HepG2 (cell line): Measurements from ENCODE around the gene SYP. TPM values are rescaled to one million over a fixed set of nuclear protein-coding genes. Genes with fewer than 3 reads are reported as not detected.

Source experiments
- ATAC-seq: fragments of 200-7000 bp; cut with Tn5 transposase; 3 replicates; pipeline ENCODE4 v1.9.1; 2020; ENCODE audit warnings: mild to moderate bottlenecking, moderate library complexity
- BruUV-seq: library from RNA; stranded (reverse); fragments of 400-500 nt; replicated peaks from 2 replicates; lab custom pipeline; 2021; lab: Mats Ljungman, UMichigan
- CTCF ChIA-PET: fragments of 300-600 bp; formaldehyde crosslinking; extraction: SDS; loops from one replicate; lab custom pipeline; 2021; ENCODE audit warnings: low total read pairs, inconsistent platforms, low intra/inter-chr PET ratio; lab: Yijun Ruan, JAX
- POLR2A ChIA-PET: fragments of 350-600 bp; sonication (Branson Sonifier 250); formaldehyde crosslinking; loops from one replicate; lab custom pipeline; 2020; ENCODE audit warnings: antibody characterized with exemption, inconsistent platforms; lab: Yijun Ruan, JAX
- DNase-seq: peaks from one replicate; pipeline ENCODE4 v3.0.0-alpha.2; 2015; ENCODE audit warnings: low spot score
- FAIRE-seq: peaks from 3 replicates; lab custom pipeline; 2011; peaks lifted over from hg19 to GRCh38; lab: Jason Lieb, UNC
- H2AFZ ChIP-seq: one replicate; pipeline ENCODE4 v1.6.1; 2011; ENCODE audit warnings: low read length, inconsistent platforms
- H3K27ac ChIP-seq: fragments of 300-600 bp; 3 replicates; pipeline ENCODE4 v1.8.0; 2011; ENCODE audit warnings: mixed run types, mild to moderate bottlenecking, mixed read lengths, low read length, inconsistent platforms; ENCODE audit not compliant: insufficient read depth; ENCODE audit errors: extremely low read length
- H3K27me3 ChIP-seq, 2 experiments: fragments of 200-600 bp in 1 of 2; 2 replicates in 1 of 2; 3 replicates in 1 of 2; pipeline versions ENCODE4 v1.6.0 to v1.8.0; 2011; ENCODE audit warnings: low read length in 2 of 2, mild to moderate bottlenecking in 2 of 2, moderate library complexity in 2 of 2, inconsistent platforms in 1 of 2; ENCODE audit not compliant: insufficient read depth in 2 of 2, control insufficient read depth in 1 of 2
- H3K36me3 ChIP-seq, 2 experiments: fragments of 200-600 bp in 1 of 2; replicated peaks in 1 of 2; 2 replicates in 1 of 2; 3 replicates in 1 of 2; pipeline versions ENCODE4 v1.5.1 to v1.8.0; 2011; ENCODE audit warnings: low read length in 2 of 2, inconsistent platforms in 1 of 2; ENCODE audit not compliant: insufficient read depth in 2 of 2, control insufficient read depth in 1 of 2
- H3K4me1 ChIP-seq: 2 replicates; pipeline ENCODE4 v1.5.1; 2012; ENCODE audit warnings: low read length, inconsistent platforms; ENCODE audit not compliant: insufficient read depth
- H3K4me2 ChIP-seq: 2 replicates; pipeline ENCODE4 v1.6.0; 2011; ENCODE audit warnings: low read depth, low read length, inconsistent platforms
- H3K4me3 ChIP-seq, 3 experiments: fragments of 200-600 bp in 1 of 3; sonication (generic), shearing (Covaris generic) in 1 of 3; replicated peaks in 1 of 3; 2 replicates each; pipeline ENCODE4 v1.5.1; 2011 to 2016; ENCODE audit warnings: low read length in 3 of 3, inconsistent platforms in 2 of 3, low read depth in 2 of 3, mild to moderate bottlenecking in 2 of 3, control low read depth in 1 of 3, mixed read lengths in 1 of 3; ENCODE audit not compliant: insufficient read depth in 1 of 3
- H3K79me2 ChIP-seq: one replicate; pipeline ENCODE4 v1.6.1; 2011; ENCODE audit warnings: low read length, inconsistent platforms; ENCODE audit not compliant: insufficient read depth
- H3K9ac ChIP-seq: 2 replicates; pipeline ENCODE4 v1.6.0; 2011; ENCODE audit warnings: mild to moderate bottlenecking, low read depth, low read length, inconsistent platforms; ENCODE audit not compliant: insufficient read depth
- H3K9me3 ChIP-seq: 2 replicates; pipeline ENCODE4 v1.5.1; 2012; ENCODE audit warnings: mild to moderate bottlenecking, low read length
- H4K20me1 ChIP-seq: 2 replicates; pipeline ENCODE4 v1.6.0; 2011; ENCODE audit warnings: inconsistent platforms, mild to moderate bottlenecking, low read length, moderate library complexity; ENCODE audit not compliant: insufficient read depth
- CC2D1A ChIP-seq: sonication (generic); formaldehyde crosslinking; IDR thresholded peaks from 2 replicates; pipeline ENCODE4 v1.8.1; 2023; ENCODE audit warnings: mild to moderate bottlenecking, missing genetic modification reagents
- CREB3 ChIP-seq: sonication (generic); formaldehyde crosslinking; IDR thresholded peaks from 2 replicates; pipeline ENCODE4 v1.5.0; 2020; ENCODE audit warnings: missing genetic modification reagents
- ERF ChIP-seq: IDR thresholded peaks from 2 replicates; pipeline ENCODE4 v1.6.1; 2018; ENCODE audit warnings: missing biosample characterization, missing genetic modification reagents
- ETV5 ChIP-seq: IDR thresholded peaks from 2 replicates; pipeline ENCODE4 v1.6.1; 2018; ENCODE audit warnings: missing biosample characterization, missing genetic modification reagents, inconsistent platforms, borderline replicate concordance
- HNRNPH1 ChIP-seq: fragments of 200-400 bp; formaldehyde crosslinking; optimal IDR thresholded peaks from 2 replicates; pipeline ENCODE3; 2017; ENCODE audit warnings: mild to moderate bottlenecking, low read depth, low read length
- MAF1 ChIP-seq: sonication (generic); formaldehyde crosslinking; IDR thresholded peaks from 2 replicates; pipeline ENCODE4 v1.5.0; 2020; ENCODE audit warnings: missing genetic modification reagents, borderline replicate concordance
- PCBP1 ChIP-seq: fragments of 200-400 bp; formaldehyde crosslinking; IDR thresholded peaks from 2 replicates; pipeline ENCODE4 v1.6.1; 2017; ENCODE audit warnings: mild to moderate bottlenecking, low read depth, low read length, borderline replicate concordance
- SMAD9 ChIP-seq: sonication (generic); formaldehyde crosslinking; IDR thresholded peaks from 2 replicates; pipeline ENCODE4 v1.5.1; 2020; ENCODE audit warnings: mild to moderate bottlenecking, missing genetic modification reagents
- SPEN ChIP-seq: sonication (generic); formaldehyde crosslinking; IDR thresholded peaks from 2 replicates; pipeline ENCODE4 v1.5.1; 2020; ENCODE audit warnings: low read depth, mild to moderate bottlenecking, missing genetic modification reagents
- ZGPAT ChIP-seq: IDR thresholded peaks from 2 replicates; pipeline ENCODE4 v1.6.1; 2016; ENCODE audit warnings: mild to moderate bottlenecking
- ZNF253 ChIP-seq: sonication (generic); formaldehyde crosslinking; IDR thresholded peaks from 2 replicates; pipeline ENCODE4 v1.8.0; 2022; ENCODE audit warnings: mild to moderate bottlenecking, missing genetic modification reagents, borderline replicate concordance
- ZNF30 ChIP-seq: sonication (generic); formaldehyde crosslinking; IDR thresholded peaks from 2 replicates; pipeline ENCODE4 v1.5.0; 2020; ENCODE audit warnings: mild to moderate bottlenecking, missing genetic modification reagents
- ZNF431 ChIP-seq: sonication (generic); formaldehyde crosslinking; IDR thresholded peaks from 2 replicates; pipeline ENCODE4 v1.9.0; 2022; ENCODE audit warnings: missing genetic modification reagents, low read depth, mild to moderate bottlenecking, borderline replicate concordance
- ZNF589 ChIP-seq: sonication (generic); formaldehyde crosslinking; conservative IDR thresholded peaks from 2 replicates; pipeline ENCODE4 v1.8.0; 2022; ENCODE audit warnings: mild to moderate bottlenecking, moderate library complexity, missing genetic modification reagents
- ZNF615 ChIP-seq: sonication (generic); formaldehyde crosslinking; IDR thresholded peaks from 2 replicates; pipeline ENCODE4 v1.5.0; 2020; ENCODE audit warnings: mild to moderate bottlenecking, missing genetic modification reagents, borderline replicate concordance
- WGBS: methylation state at CpG from one replicate; pipeline ENCODE4 v1.1.6; 2017; ENCODE audit warnings: low lambda C conversion rate; 5-methylcytosine and 5-hydroxymethylcytosine counted together
- in situ Hi-C: cut with HindIII; loops from 2 replicates; pipeline ENCODE4 v1.10.0; 2017; ENCODE audit warnings: low pct_unique_long_range_greater_than_20kb; ENCODE audit not compliant: extremely low pct_ligation_motif_present
- intact Hi-C: fragments of 100-400 bp; cut with micrococcal nuclease; formaldehyde crosslinking; loops from one replicate; pipeline ENCODE4 v1.10.0; 2022; ENCODE audit not compliant: unreplicated experiment
- polyA plus RNA-seq, 8 experiments: library from polyadenylated mRNA; depleted of rRNA in 3 of 8; stranded (reverse) in 7 of 8; unstranded in 1 of 8; fragments of >200 nt; fragmentation: Illumina TruSeq in 4 of 8; extraction: Trizol in 4 of 8; gene quantifications; 2 replicates each; pipeline versions ENCODE4 v1.2.1 to v1.2.3, GENCODE V29; 2011 to 2016; ENCODE audit warnings: low read depth in 4 of 8, missing spikeins in 1 of 8, mixed read lengths in 1 of 8; ENCODE audit not compliant: insufficient read depth in 1 of 8
- total RNA-seq, 5 experiments: library from RNA; depleted of rRNA; stranded (reverse); fragments of >200 nt; fragmentation: Illumina TruSeq; extraction: Trizol; gene quantifications; 2 replicates each; pipeline ENCODE4 v1.2.3, GENCODE V29; 2016; ENCODE audit warnings: low read depth in 1 of 5
- TF ChIP-seq, protein P1 (sequence below): sonication (generic); formaldehyde crosslinking; IDR thresholded peaks from 2 replicates; pipeline ENCODE4 v1.8.1; 2023; ENCODE audit warnings: mild to moderate bottlenecking, missing genetic modification reagents, borderline replicate concordance
- TF ChIP-seq, protein P2 (sequence below): IDR thresholded peaks from 2 replicates; pipeline ENCODE4 v1.6.1; 2016; ENCODE audit warnings: mild to moderate bottlenecking, missing biosample characterization, missing genetic modification reagents

The SYP gene
- total and polyA plus RNA-seq, 2 of the 13 experiments (the other 11 are each of a cell fraction or from before 2014, with no cell fraction given): 2.0 to 2.5 TPM

- no peak overlapping the region for H2AFZ ChIP-seq
- no peak for FAIRE-seq
- no peak for ATAC-seq
- 12% methylated on average over 2 of the region's 2 CpGs for WGBS
- ChIA-PET CTCF (no interaction called here), POLR2A (interaction anchor here (1.2 kb wide), 1 partner anchor 37 kb away, joined by 3 read pairs; no protein-coding TSS in a partner anchor)
- no peak overlapping the region for H3K4me3 ChIP-seq
- no peaks in the 10 kb centered on the region for H3K4me1 ChIP-seq
- 0 out of 5 replicates have a peak, but pooled peaks cover 0 to 1% of the 10 kb centered on the region in 2 experiments for H3K27me3 ChIP-seq
- H3K4me2 ChIP-seq: no peak overlapping the region
- no peaks in the 10 kb centered on the region for H3K9me3 ChIP-seq
- BruUV-seq: no TSS peak
- no peak overlapping the region for H3K27ac ChIP-seq
- no peaks in the 10 kb centered on the region for H3K36me3 ChIP-seq
- intact Hi-C loops (no loop called here), in situ Hi-C loops (no loop called here)
- TF ChIP-seq ZGPAT: no peak
- no peak for TF ChIP-seq ZNF589 (CRISPR knock-in tag)
- no peak for TF ChIP-seq ZNF431 (CRISPR knock-in tag)
- TF ChIP-seq MAF1 (CRISPR knock-in tag): no peak
- no peak for TF ChIP-seq ZNF615 (CRISPR knock-in tag)
- no peak for TF ChIP-seq ZNF253 (CRISPR knock-in tag)
- TF ChIP-seq ERF (CRISPR knock-in tag): no peak
- no peak for TF ChIP-seq PCBP1
- TF ChIP-seq, protein P1, sequence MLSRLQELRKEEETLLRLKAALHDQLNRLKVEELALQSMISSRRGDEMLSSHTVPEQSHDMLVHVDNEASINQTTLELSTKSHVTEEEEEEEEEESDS (CRISPR knock-in tag): no peak
- TF ChIP-seq HNRNPH1: no peak
- no peak for TF ChIP-seq SPEN (CRISPR knock-in tag)
- no peak for TF ChIP-seq CC2D1A (CRISPR knock-in tag)
- TF ChIP-seq ZNF30 (CRISPR knock-in tag): no peak
- TF ChIP-seq SMAD9: no peak
- TF ChIP-seq, protein P2, sequence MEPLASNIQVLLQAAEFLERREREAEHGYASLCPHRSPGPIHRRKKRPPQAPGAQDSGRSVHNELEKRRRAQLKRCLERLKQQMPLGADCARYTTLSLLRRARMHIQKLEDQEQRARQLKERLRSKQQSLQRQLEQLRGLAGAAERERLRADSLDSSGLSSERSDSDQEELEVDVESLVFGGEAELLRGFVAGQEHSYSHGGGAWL (CRISPR knock-in tag): no peak
- no peak for TF ChIP-seq ETV5
- no peak for TF ChIP-seq CREB3 (CRISPR knock-in tag)
- H4K20me1 ChIP-seq: no peaks in the 10 kb centered on the region
- no peak for DNase-seq
- H3K9ac ChIP-seq: no peak overlapping the region
- H3K79me2 ChIP-seq: no peaks in the 10 kb centered on the region
Observed at GRCh38 chrX:49227726-49228125, 27.7 kb upstream of the SYP start.
